ENCODE results near the gene STK17A. TPM values are rescaled to one million over a fixed set of nuclear protein-coding genes. Genes with fewer than 3 reads are reported as not detected.
"Not testable (repeated sequence)": the region's sequence is repeated elsewhere in the genome, so short reads cannot be mapped to it uniquely, and the experiment has no call there.

STK17A gene
- total RNA-seq, 2 donors from 2014 or later: 61.7 to 67.6 TPM

- Mint-ChIP-seq H3K27ac (peak overlapping the region; percentile 32 to 59), H3K36me3 (peaks cover 9% of the 10 kb centered on the region), H3K27me3 (no peaks in the 10 kb centered on the region), H3K4me1 (ENCODE audit: low read depth in 2 of 2) (peaks cover 51 to 59% of the 10 kb centered on the region in 2 donors), H3K9me3 (no peaks in the 10 kb centered on the region), H3K4me3 (peak overlapping the region; percentile 12)
- ATAC-seq (no peak), DNase-seq (ENCODE audit: low spot score) (no peak)
Measured at GRCh38 chr7:43653466-43653865, 70.6 kb downstream of the STK17A start.

GRCh38 chr7:43653891-43654504, 71.1 kb downstream of the STK17A start:
- Mint-ChIP-seq H3K9me3 (no peaks in the 10 kb centered on the region), H3K4me3 (peak overlapping the region; percentile 12), H3K4me1 (ENCODE audit: low read depth in 2 of 2) (peaks cover 54 to 59% of the 10 kb centered on the region in 2 donors), H3K27me3 (no peaks in the 10 kb centered on the region), H3K36me3 (peaks cover 9% of the 10 kb centered on the region), H3K27ac (peak overlapping the region; percentile 32 to 59)
- no peak for ATAC-seq
- no peak for DNase-seq (ENCODE audit: low spot score)

- peaks cover 9% of the 10 kb centered on the region for H3K36me3 Mint-ChIP-seq
- ATAC-seq: no peak
- no peak for DNase-seq (ENCODE audit: low spot score)
- H3K9me3 Mint-ChIP-seq: no peaks in the 10 kb centered on the region
- no peak overlapping the region for H3K27ac Mint-ChIP-seq
- H3K27me3 Mint-ChIP-seq: no peaks in the 10 kb centered on the region
- peaks cover 54 to 56% of the 10 kb centered on the region in 2 donors for H3K4me1 Mint-ChIP-seq (ENCODE audit: low read depth in 2 of 2)
- no peak overlapping the region for H3K4me3 Mint-ChIP-seq
Measured at GRCh38 chr7:43655584-43655983, 72.7 kb downstream of the STK17A start.

GRCh38 chr7:43656997-43657396, 74.1 kb downstream of the STK17A start:
- Mint-ChIP-seq H3K9me3 (no peaks in the 10 kb centered on the region), H3K36me3 (peaks cover 9% of the 10 kb centered on the region), H3K4me1 (ENCODE audit: low read depth in 2 of 2) (peaks cover 47 to 51% of the 10 kb centered on the region in 2 donors), H3K27me3 (no peaks in the 10 kb centered on the region), H3K27ac (peak overlapping the region in 1 of 2 donors; percentile 40), H3K4me3 (no peak overlapping the region)
- DNase-seq (ENCODE audit: low spot score) (no peak), ATAC-seq (no peak)

GRCh38 chr7:43658718-43659548, 76.0 kb downstream of the STK17A start:
- H3K27me3 Mint-ChIP-seq: no peaks in the 10 kb centered on the region
- ATAC-seq (peak; percentile 63 to 89), DNase-seq (ENCODE audit: low spot score) (no peak)
- H3K36me3 Mint-ChIP-seq: peaks cover 8% of the 10 kb centered on the region
- peaks cover 38 to 41% of the 10 kb centered on the region in 2 donors for H3K4me1 Mint-ChIP-seq (ENCODE audit: low read depth in 2 of 2)
- H3K27ac Mint-ChIP-seq: peak overlapping the region; percentile 72 to 82
- H3K4me3 Mint-ChIP-seq: peak overlapping the region; percentile 75
- H3K9me3 Mint-ChIP-seq: no peaks in the 10 kb centered on the region

- ATAC-seq (no peak), DNase-seq (ENCODE audit: low spot score) (no peak)
- Mint-ChIP-seq H3K9me3 (no peaks in the 10 kb centered on the region), H3K27me3 (no peaks in the 10 kb centered on the region), H3K4me3 (no peak overlapping the region), H3K4me1 (ENCODE audit: low read depth in 2 of 2) (peaks cover 32 to 35% of the 10 kb centered on the region in 2 donors), H3K27ac (peak overlapping the region; percentile 56 to 72), H3K36me3 (peaks cover 2% of the 10 kb centered on the region)
Measured at GRCh38 chr7:43659549-43659896, 76.6 kb downstream of the STK17A start.

GRCh38 chr7:43660141-43660540, 77.2 kb downstream of the STK17A start:
- Mint-ChIP-seq H3K4me3 (peak overlapping the region; percentile 35), H3K27ac (peak overlapping the region; percentile 56 to 72), H3K9me3 (no peaks in the 10 kb centered on the region), H3K27me3 (no peaks in the 10 kb centered on the region), H3K4me1 (ENCODE audit: low read depth in 2 of 2) (peaks cover 36 to 38% of the 10 kb centered on the region in 2 donors), H3K36me3 (no peaks in the 10 kb centered on the region)
- ATAC-seq: no peak
- no peak for DNase-seq (ENCODE audit: low spot score)

- Mint-ChIP-seq H3K36me3 (peaks cover 10% of the 10 kb centered on the region), H3K27ac (no peak overlapping the region), H3K9me3 (no peaks in the 10 kb centered on the region), H3K27me3 (no peaks in the 10 kb centered on the region), H3K4me1 (ENCODE audit: low read depth in 2 of 2) (peaks cover 33 to 36% of the 10 kb centered on the region in 2 donors), H3K4me3 (no peak overlapping the region)
- DNase-seq (ENCODE audit: low spot score): no peak
- no peak for ATAC-seq
Measured at GRCh38 chr7:43664681-43665080, 81.8 kb downstream of the STK17A start.

- H3K4me1 Mint-ChIP-seq (ENCODE audit: low read depth in 2 of 2): peaks cover 30 to 37% of the 10 kb centered on the region in 2 donors
- DNase-seq (ENCODE audit: low spot score) (no peak), ATAC-seq (no peak)
- no peaks in the 10 kb centered on the region for H3K27me3 Mint-ChIP-seq
- no peak overlapping the region for H3K4me3 Mint-ChIP-seq
- no peaks in the 10 kb centered on the region for H3K9me3 Mint-ChIP-seq
- H3K27ac Mint-ChIP-seq: peak overlapping the region in 1 of 2 donors; percentile 29
- peaks cover 20% of the 10 kb centered on the region for H3K36me3 Mint-ChIP-seq
Measured at GRCh38 chr7:43666938-43667337, 84.0 kb downstream of the STK17A start.

GRCh38 chr7:43668035-43668434, 85.1 kb downstream of the STK17A start:
- Mint-ChIP-seq H3K27me3 (no peaks in the 10 kb centered on the region), H3K36me3 (peaks cover 31% of the 10 kb centered on the region), H3K4me1 (ENCODE audit: low read depth in 2 of 2) (peaks cover 41 to 44% of the 10 kb centered on the region in 2 donors), H3K4me3 (no peak overlapping the region), H3K27ac (peak overlapping the region in 1 of 2 donors; percentile 29), H3K9me3 (no peaks in the 10 kb centered on the region)
- DNase-seq (ENCODE audit: low spot score) (no peak), ATAC-seq (no peak)

- Mint-ChIP-seq H3K27ac (peak overlapping the region in 1 of 2 donors; percentile 38), H3K27me3 (no peaks in the 10 kb centered on the region), H3K4me3 (peak overlapping the region; percentile 15), H3K36me3 (peaks cover 31% of the 10 kb centered on the region), H3K9me3 (no peaks in the 10 kb centered on the region), H3K4me1 (ENCODE audit: low read depth in 2 of 2) (peaks cover 53 to 55% of the 10 kb centered on the region in 2 donors)
- ATAC-seq (peak; percentile 40 to 72), DNase-seq (ENCODE audit: low spot score) (no peak)
Measured at GRCh38 chr7:43669286-43670081, 86.6 kb downstream of the STK17A start.

- H3K27ac Mint-ChIP-seq: no peak overlapping the region
- peaks cover 38% of the 10 kb centered on the region for H3K36me3 Mint-ChIP-seq
- no peak for ATAC-seq
- no peak for DNase-seq (ENCODE audit: low spot score)
- no peaks in the 10 kb centered on the region for H3K27me3 Mint-ChIP-seq
- no peak overlapping the region for H3K4me3 Mint-ChIP-seq
- no peaks in the 10 kb centered on the region for H3K9me3 Mint-ChIP-seq
- H3K4me1 Mint-ChIP-seq (ENCODE audit: low read depth in 2 of 2): peaks cover 49 to 50% of the 10 kb centered on the region in 2 donors
Measured at GRCh38 chr7:43671521-43671920, 88.6 kb downstream of the STK17A start.

- DNase-seq (ENCODE audit: low spot score); H3K4me3 Mint-ChIP-seq; H3K9me3 Mint-ChIP-seq; H3K27ac Mint-ChIP-seq; ATAC-seq; H3K27me3 Mint-ChIP-seq: not testable (repeated sequence)
- peaks cover 53 to 55% of the 10 kb centered on the region in 2 donors for H3K4me1 Mint-ChIP-seq (ENCODE audit: low read depth in 2 of 2)
- H3K36me3 Mint-ChIP-seq: peaks cover 28% of the 10 kb centered on the region
Measured at GRCh38 chr7:43673243-43673976, 90.5 kb downstream of the STK17A start.
